ENCODE data around the gene CD248. TPM values are rescaled to one million over a fixed set of nuclear protein-coding genes. Genes with fewer than 3 reads are reported as not detected.
"Not testable (repeated sequence)": the region's sequence is repeated elsewhere in the genome, so short reads cannot be mapped to it uniquely, and the experiment has no call there.

CD248 gene
- polyA plus RNA-seq, 1 experiment = 180 TPM

DNA sequence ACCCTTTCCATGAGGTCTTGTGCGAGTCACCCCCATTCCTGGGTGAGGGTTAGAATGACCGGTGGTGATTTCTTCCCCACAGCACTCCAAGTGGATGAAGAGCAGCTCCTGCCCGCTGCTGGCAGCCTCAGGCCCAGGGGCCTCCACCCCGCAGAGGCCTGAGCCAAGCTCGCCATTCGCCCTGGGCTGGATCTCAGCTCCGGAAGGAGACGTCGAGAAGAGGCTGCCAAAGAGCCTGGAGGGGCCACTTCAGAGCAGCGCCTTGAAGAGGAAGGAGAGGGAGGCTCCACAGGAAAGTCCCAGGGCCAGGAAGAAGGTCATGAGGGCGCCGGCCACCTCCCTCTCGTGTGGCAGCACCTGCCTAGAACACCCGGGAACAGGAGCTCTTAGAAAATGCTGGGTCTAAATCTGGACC lies 46.4 kb upstream of the CD248 start:
- TF ChIP-seq, protein P1, sequence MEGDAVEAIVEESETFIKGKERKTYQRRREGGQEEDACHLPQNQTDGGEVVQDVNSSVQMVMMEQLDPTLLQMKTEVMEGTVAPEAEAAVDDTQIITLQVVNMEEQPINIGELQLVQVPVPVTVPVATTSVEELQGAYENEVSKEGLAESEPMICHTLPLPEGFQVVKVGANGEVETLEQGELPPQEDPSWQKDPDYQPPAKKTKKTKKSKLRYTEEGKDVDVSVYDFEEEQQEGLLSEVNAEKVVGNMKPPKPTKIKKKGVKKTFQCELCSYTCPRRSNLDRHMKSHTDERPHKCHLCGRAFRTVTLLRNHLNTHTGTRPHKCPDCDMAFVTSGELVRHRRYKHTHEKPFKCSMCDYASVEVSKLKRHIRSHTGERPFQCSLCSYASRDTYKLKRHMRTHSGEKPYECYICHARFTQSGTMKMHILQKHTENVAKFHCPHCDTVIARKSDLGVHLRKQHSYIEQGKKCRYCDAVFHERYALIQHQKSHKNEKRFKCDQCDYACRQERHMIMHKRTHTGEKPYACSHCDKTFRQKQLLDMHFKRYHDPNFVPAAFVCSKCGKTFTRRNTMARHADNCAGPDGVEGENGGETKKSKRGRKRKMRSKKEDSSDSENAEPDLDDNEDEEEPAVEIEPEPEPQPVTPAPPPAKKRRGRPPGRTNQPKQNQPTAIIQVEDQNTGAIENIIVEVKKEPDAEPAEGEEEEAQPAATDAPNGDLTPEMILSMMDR (IDR thresholded peaks at IDR 0.05; ENCODE audit: insufficient read depth, low read depth, low read length) = no peak
- DNase-seq (ENCODE audit: low read depth) = no peak
- H3K4me3 ChIP-seq (ENCODE audit: low read depth, low read length) = no peak overlapping the region
- POLR2A ChIA-PET = no interaction called here
- H3K36me3 ChIP-seq (ENCODE audit: control insufficient read depth, insufficient read depth, low read length) = no peaks in the 10 kb centered on the region
- CTCF ChIA-PET = interaction anchor here (0.6 to 1.9 kb wide), 10 partner anchors 9 to 166 kb away, joined by 3 to 12 read pairs (median 4); partner anchors contain the start of gene SLC29A2
- H3K27me3 ChIP-seq (ENCODE audit: control insufficient read depth, insufficient read depth, low read length) = no peaks in the 10 kb centered on the region

DNA sequence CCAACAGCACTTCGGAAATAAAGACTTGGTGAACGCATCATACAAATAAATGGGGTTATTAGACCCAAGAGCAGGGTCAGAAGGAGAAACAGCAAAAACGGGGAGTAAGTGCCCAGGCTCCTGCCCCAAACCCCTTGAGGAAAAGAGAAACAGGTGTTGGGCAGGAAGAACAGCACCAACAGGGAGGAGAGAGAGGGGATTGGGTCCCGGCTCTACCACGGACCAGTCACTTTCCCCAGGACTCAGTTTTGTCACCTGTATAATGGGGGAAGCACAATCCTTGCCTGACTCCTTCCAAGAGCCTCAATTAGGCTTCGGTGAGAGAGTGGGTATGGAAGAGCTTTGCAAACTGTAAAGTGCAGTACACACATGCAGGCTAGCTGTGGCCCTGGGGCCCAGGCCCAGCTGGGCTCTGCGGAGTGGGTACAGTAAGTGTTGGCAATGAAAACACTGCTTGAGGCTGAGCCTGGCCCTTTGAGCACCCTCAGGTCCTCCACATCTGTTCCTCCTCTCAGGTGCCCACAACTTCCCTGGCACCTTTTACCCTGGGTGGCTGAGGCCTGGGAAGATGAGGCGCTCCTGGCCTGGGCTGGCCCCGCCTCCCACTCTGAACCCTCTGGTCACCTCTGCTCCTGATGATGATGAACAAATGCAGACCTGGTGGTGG lies 45.8 kb upstream of the CD248 start:
- POLR2A ChIA-PET = no interaction called here
- CTCF ChIA-PET = interaction anchor here (1.1 to 1.9 kb wide), 6 partner anchors 9 to 52 kb away, joined by 4 to 12 read pairs (median 6); no protein-coding TSS in a partner anchor

DNA sequence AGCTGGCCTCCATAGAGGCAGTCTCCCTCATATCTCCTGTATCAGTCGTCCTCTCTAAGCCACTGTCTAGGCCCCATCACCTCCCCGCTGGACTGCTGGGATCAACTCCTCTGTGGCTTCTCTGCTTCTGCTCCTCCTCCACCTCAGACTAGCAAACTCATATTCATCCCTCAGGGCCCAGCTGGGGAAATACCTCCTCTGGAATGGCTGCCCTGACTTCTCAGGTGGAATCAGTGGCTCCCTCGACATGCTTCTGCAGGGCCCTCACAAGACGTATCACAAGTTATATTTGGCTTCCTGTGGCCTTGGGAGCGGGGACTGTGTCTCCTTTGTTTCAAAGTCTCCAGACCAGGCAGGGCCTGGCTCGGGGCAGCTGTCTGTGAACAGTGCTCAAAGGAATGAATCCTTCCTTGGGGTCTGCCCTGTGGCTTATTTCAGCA lies 44.7 kb upstream of the CD248 start:
- ChIA-PET CTCF (interaction anchor here (0.7 to 2.1 kb wide), 4 partner anchors 15 to 218 kb away, joined by 3 to 12 read pairs (median 6); no protein-coding TSS in a partner anchor), POLR2A (no interaction called here)
- DNase-seq (ENCODE audit: low read depth) = no peak
- TF ChIP-seq, protein P1 (IDR thresholded peaks at IDR 0.05; ENCODE audit: insufficient read depth, low read depth, low read length) = no peak
- H3K4me3 ChIP-seq (ENCODE audit: low read depth, low read length) = no peak overlapping the region
- H3K36me3 ChIP-seq (ENCODE audit: control insufficient read depth, insufficient read depth, low read length) = no peaks in the 10 kb centered on the region
- no peaks in the 10 kb centered on the region for H3K27me3 ChIP-seq (ENCODE audit: control insufficient read depth, insufficient read depth, low read length)

More for the DNA sequence above, 45.8 kb upstream of the CD248 start:
- no peak for DNase-seq (ENCODE audit: low read depth)
- Histone ChIP-seq H3K27me3 (ENCODE audit: control insufficient read depth, insufficient read depth, low read length) (no peaks in the 10 kb centered on the region), H3K4me3 (ENCODE audit: low read depth, low read length) (no peak overlapping the region), H3K36me3 (ENCODE audit: control insufficient read depth, insufficient read depth, low read length) (no peaks in the 10 kb centered on the region)
- TF ChIP-seq, protein P1 (IDR thresholded peaks at IDR 0.05; ENCODE audit: insufficient read depth, low read depth, low read length) = no peak

DNA sequence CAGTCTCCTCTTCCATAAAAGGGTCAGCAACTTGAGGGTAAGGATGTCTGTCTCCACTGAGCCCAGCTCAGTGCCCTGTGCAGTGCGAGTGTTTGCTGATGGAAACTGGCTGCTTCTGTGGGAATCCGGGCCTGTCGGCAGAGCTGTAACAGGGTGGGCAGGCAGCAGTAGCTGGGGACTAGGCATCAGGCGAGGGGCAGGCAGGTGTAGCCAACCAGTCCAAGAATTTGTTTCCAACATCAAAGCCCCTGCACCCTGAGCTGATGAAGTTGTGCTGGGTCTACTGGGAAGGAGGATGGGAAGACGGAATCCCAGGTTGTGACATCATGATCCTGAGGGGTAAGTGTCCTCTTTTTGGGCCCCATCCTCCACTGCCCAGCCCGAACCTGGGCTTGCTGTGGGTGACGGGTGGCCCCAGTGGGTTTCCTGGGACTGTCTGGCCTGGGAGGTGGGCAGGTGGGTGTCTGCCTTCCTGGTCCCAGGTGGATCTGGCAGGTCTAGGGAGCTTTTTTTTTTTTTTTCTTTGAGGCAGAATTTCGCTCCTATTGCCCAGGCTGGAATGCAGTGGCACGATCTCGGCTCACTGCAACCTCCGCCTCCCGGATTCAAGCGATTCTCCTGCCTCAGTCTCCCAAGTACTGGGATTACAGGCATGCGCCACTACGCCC lies 43.7 kb upstream of the CD248 start:
- no peak overlapping the region for H3K4me3 ChIP-seq (ENCODE audit: low read depth, low read length)
- ChIA-PET CTCF (interaction anchor here (0.6 to 2.1 kb wide), 6 partner anchors 16 to 219 kb away, joined by 3 to 12 read pairs (median 3); no protein-coding TSS in a partner anchor), POLR2A (no interaction called here)
- H3K27me3 ChIP-seq (ENCODE audit: control insufficient read depth, insufficient read depth, low read length) = no peaks in the 10 kb centered on the region
- DNase-seq (ENCODE audit: low read depth) = no peak
- H3K36me3 ChIP-seq (ENCODE audit: control insufficient read depth, insufficient read depth, low read length) = no peaks in the 10 kb centered on the region
- TF ChIP-seq, protein P1 (IDR thresholded peaks at IDR 0.05; ENCODE audit: insufficient read depth, low read depth, low read length) = no peak

DNA sequence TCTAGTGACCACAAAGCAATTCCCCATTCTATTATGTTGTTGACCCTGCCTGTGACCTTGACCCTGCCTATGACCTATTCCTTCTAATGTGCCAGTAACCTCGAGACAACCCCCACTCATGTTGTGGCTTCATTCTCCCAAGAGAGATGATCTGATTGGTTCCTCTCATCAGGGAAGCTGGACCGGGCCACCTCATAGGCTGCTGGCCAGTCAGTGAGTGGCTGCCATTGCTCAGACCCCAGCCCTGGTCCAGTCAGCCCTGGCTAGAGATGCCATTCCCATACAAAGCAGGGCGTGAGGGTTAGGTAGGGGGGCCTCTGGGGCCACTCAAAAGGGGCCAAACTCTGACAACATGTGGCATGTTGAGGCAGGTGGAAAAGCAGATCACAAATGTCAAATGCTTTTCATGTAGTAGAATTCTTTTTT lies 42.8 kb upstream of the CD248 start:
- TF ChIP-seq, protein P1 (IDR thresholded peaks at IDR 0.05; ENCODE audit: insufficient read depth, low read depth, low read length) = no peak
- CTCF ChIA-PET = interaction anchor here (1.0 kb wide), 1 partner anchor 29 kb away, joined by 3 read pairs; no protein-coding TSS in a partner anchor
- Histone ChIP-seq H3K27me3 (ENCODE audit: control insufficient read depth, insufficient read depth, low read length) (no peaks in the 10 kb centered on the region), H3K4me3 (ENCODE audit: low read depth, low read length) (no peak overlapping the region), H3K36me3 (ENCODE audit: control insufficient read depth, insufficient read depth, low read length) (no peaks in the 10 kb centered on the region)
- POLR2A ChIA-PET = no interaction called here
- DNase-seq (ENCODE audit: low read depth) = no peak

DNA sequence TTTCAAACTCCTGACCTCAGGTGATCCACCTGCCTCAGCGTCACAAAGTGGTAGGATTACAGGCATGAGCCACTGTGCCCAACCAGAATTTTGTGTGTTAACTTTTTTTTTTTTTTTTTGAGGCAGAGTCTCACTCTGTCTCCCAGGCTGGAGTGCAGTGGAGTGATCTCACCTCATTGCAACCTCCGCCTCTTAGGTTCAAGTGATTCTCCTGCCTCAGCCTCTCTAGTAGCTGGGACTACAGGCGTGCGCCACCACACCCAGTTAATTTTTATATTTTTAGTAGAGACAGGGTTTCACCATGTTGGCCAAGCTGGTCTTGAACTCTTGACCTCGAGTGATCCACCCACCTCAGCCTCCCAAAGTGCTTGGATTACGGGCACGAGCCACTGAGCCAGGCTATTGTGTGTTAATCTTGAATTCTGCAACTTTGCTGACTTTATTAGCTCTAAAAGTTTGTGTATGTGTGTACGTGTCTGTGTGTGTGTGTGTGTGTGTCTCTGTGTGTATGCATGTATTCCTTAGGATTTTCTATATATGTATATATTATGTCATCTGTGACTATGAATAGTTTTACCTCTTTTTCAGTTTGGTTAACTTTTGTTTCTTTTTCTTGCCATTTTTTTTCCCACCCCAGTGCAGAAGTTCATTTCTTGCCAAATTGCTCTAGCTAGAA lies 33.9 kb upstream of the CD248 start:
- H3K36me3 ChIP-seq (ENCODE audit: control insufficient read depth, insufficient read depth, low read length); DNase-seq (ENCODE audit: low read depth); H3K27me3 ChIP-seq (ENCODE audit: control insufficient read depth, insufficient read depth, low read length); POLR2A ChIA-PET; H3K4me3 ChIP-seq (ENCODE audit: low read depth, low read length): not testable (repeated sequence)
- CTCF ChIA-PET = interaction anchor here (0.6 to 3.5 kb wide), 5 partner anchors 12 to 763 kb away, joined by 3 to 11 read pairs (median 5); no protein-coding TSS in a partner anchor
